H1 (cell line): Measurements from ENCODE around the gene SLC7A9.

Experiments used
- JUND ChIP-seq: IDR thresholded peaks from 2 replicates; pipeline ENCODE4 v1.6.1; 2011; ENCODE audit warnings: mild to moderate bottlenecking, improper control_type of control experiment, low read length
- RFX5 ChIP-seq: IDR thresholded peaks from 2 replicates; pipeline ENCODE4 v1.6.1; 2011; ENCODE audit warnings: low read depth, low read length, improper control_type of control experiment, borderline replicate concordance

DNA sequence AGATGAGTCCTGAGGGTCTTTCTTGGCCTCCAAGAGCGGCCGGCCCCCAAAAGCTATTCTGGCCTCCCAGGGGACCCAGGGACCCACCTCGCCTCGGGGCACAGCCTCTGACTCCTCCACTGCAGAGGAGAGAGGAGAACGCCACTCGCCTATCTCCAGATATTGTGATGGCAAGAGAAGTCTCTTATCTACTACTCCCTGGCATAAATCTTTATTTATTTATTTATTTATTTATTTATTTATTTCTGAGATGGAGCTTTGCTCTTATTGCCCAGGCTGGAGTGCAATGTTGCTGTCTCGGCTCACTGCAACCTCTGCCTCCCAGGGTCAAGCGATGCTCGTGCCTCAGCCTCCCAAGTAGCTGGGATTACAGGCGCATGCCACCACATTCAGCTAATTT, 11.0 kb downstream of the SLC7A9 start:
- TF ChIP-seq RFX5 (no peak), JUND (no peak)
